Ovary (tissue), 9 donors: ENCODE results near the gene RANBP3. TPM values are rescaled to one million over a fixed set of nuclear protein-coding genes. Genes with fewer than 3 reads are reported as not detected.
"Not testable (repeated sequence)": the region's sequence is repeated elsewhere in the genome, so short reads cannot be mapped to it uniquely, and the experiment has no call there.

ENCODE experiments used
- DNase-seq, 5 donors: peaks; one replicate each; pipeline ENCODE4 v3.0.0-alpha.2; 2019 to 2020
- H3K27ac ChIP-seq, 2 donors: fragments of 200-600 bp; one replicate each; pipeline versions ENCODE4 v1.5.1 to v1.8.0; 2019 to 2022
- H3K27me3 ChIP-seq: fragments of 200-600 bp; one replicate; pipeline ENCODE4 v1.8.0; 2022
- H3K36me3 ChIP-seq: fragments of 200-600 bp; sonication (generic); one replicate; pipeline ENCODE4 v1.5.1; 2019
- H3K4me1 ChIP-seq: one replicate; pipeline ENCODE4 v1.8.1; 2013; ENCODE audit warnings: mild to moderate bottlenecking, moderate library complexity; ENCODE audit not compliant: insufficient read depth
- H3K4me3 ChIP-seq: fragments of 200-600 bp; sonication (generic); one replicate; pipeline ENCODE4 v1.5.1; 2017
- H3K9me3 ChIP-seq, 2 donors: fragments of 200-600 bp in 1 of 2; sonication (generic) in 1 of 2; one replicate each; pipeline versions ENCODE4 v1.5.1 to v1.8.1; 2013 to 2019; ENCODE audit warnings: mild to moderate bottlenecking in 1 of 2, moderate library complexity in 1 of 2
- EP300 ChIP-seq: sonication (generic); formaldehyde crosslinking; IDR thresholded peaks from one replicate; pipeline ENCODE4 v1.6.1; 2017; ENCODE audit warnings: antibody characterized with exemption
- POLR2A ChIP-seq: fragments of 450-650 bp; IDR thresholded peaks from one replicate; pipeline ENCODE4 v1.6.1; 2017; ENCODE audit warnings: antibody characterized with exemption, mild to moderate bottlenecking, moderate library complexity
- WGBS, 3 donors: extraction: QIAGEN DNeasy Blood & Tissue Kit in 1 of 3; methylation state at CpG; one replicate each; pipeline versions ENCODE4 v1.1.5 to v1.1.7; 2013 to 2017; 5-methylcytosine and 5-hydroxymethylcytosine counted together
- intact Hi-C, 4 donors: fragments of 100-400 bp; cut with DNase I; formaldehyde crosslinking; loops; one replicate each; pipeline versions ENCODE4 v1.11.0 to v1.15.1; 2022 to 2023
- polyA plus RNA-seq, 2 donors: library from polyadenylated mRNA; stranded (reverse); fragments of 200-250 nt in 1 of 2; fragments of 350-450 nt in 1 of 2; fragmentation: Illumina TruSeq in 1 of 2; extraction: RNeasy Lipid Tissue Mini Kit (QIAGEN cat#74804) in 1 of 2; gene quantifications; one replicate each; pipeline ENCODE4 v1.2.3, GENCODE V29; 2013 to 2014
- total RNA-seq, 7 donors: library from RNA; depleted of rRNA in 2 of 7; stranded (reverse); fragments of >200 nt in 2 of 7; fragmentation: NEBNext Ultra II Directional in 3 of 7; extraction: Animal tissue kit (Norgen Biotek cat#: 25700) in 3 of 7; gene quantifications; one replicate each; pipeline versions ENCODE4 v1.1.0 to v1.2.4, GENCODE V29; 2016 to 2023
- TF ChIP-seq, protein P1 (sequence below), 3 donors: fragments of 450-650 bp in 2 of 3; fragments of 200-600 bp in 1 of 3; IDR thresholded peaks; one replicate each; pipeline versions ENCODE4 v1.5.1 to v1.8.0; 2016 to 2022; ENCODE audit warnings: antibody characterized with exemption in 3 of 3, mild to moderate bottlenecking in 1 of 3
- donor health status: DM: no; HTN: no; CAD: no; lungs with moderate emphysema.
- donor health status: DM: no; HTN: no; CAD: no.
- donor health status: Bipolar disorder and iron deficiency.
- donor health status: DM: yes; HTN: yes; CAD: no.
- donor health status: DM: no; HTN: no; CAD: no.
- donor health status: DM: yes; HTN: yes; CAD: no.

The RANBP3 gene
- total and polyA plus RNA-seq, 9 donors: 54.0 to 88.4 (median 67.9) TPM

DNA sequence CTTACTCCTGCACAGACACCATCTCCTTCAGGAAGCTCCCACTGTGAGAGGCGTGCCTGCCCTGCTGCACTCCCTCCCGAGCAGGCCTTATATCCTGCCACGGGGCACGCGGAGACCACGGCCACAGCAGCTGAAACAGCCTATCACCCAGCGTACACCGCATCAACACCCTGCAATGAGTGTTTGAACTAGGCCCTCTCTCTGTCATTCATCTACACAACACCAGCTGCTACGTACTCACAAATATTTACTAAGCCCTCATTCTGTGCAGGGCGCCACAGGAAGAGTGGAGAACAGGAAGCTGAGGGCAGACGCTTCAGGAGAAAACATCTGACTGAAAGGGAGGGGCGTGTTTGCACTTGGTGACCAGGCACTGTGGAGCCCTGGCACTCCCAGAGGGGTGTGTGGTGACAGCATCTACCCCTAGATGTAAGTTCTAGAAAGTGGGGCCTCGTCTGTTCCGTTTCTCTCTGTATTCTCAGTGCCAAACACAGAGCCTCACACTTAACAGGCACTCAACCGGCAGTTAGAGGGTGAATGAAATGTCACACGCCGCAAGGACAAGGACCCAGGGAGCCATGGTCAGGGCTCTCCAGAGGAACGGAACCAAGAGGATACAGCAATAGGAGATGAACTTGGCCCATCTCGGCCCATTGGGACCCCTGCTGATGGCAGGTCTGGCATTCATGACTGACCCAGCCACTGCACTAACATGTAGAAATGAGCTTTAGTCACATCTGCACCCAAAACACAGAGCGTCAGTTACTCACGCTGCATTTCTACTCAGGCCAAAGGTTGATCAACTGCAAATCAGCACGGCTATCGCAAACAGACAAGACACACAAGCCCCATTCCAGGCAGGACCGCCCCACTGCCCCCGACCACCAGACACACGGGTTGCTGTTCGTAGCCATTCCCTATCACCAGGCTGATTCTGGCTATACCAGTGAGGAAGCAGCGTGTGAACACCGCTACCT is 15.7 kb downstream of the RANBP3 start:
- DNase-seq: no peak
- TF ChIP-seq, protein P1, sequence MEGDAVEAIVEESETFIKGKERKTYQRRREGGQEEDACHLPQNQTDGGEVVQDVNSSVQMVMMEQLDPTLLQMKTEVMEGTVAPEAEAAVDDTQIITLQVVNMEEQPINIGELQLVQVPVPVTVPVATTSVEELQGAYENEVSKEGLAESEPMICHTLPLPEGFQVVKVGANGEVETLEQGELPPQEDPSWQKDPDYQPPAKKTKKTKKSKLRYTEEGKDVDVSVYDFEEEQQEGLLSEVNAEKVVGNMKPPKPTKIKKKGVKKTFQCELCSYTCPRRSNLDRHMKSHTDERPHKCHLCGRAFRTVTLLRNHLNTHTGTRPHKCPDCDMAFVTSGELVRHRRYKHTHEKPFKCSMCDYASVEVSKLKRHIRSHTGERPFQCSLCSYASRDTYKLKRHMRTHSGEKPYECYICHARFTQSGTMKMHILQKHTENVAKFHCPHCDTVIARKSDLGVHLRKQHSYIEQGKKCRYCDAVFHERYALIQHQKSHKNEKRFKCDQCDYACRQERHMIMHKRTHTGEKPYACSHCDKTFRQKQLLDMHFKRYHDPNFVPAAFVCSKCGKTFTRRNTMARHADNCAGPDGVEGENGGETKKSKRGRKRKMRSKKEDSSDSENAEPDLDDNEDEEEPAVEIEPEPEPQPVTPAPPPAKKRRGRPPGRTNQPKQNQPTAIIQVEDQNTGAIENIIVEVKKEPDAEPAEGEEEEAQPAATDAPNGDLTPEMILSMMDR (IDR thresholded peaks at IDR 0.05): no peak
- no peak for TF ChIP-seq EP300
- TF ChIP-seq POLR2A: no peak
- 41 to 59% (median 49%) methylated on average over 29 of the region's 29 CpGs for WGBS, 3 donors
- Histone ChIP-seq H3K9me3 (no peaks in the 10 kb centered on the region), H3K36me3 (no peaks in the 10 kb centered on the region), H3K4me1 (peaks cover 30% of the 10 kb centered on the region), H3K27me3 (no peaks in the 10 kb centered on the region), H3K4me3 (no peak overlapping the region), H3K27ac (no peak overlapping the region)
- intact Hi-C loops: no loop called here

DNA sequence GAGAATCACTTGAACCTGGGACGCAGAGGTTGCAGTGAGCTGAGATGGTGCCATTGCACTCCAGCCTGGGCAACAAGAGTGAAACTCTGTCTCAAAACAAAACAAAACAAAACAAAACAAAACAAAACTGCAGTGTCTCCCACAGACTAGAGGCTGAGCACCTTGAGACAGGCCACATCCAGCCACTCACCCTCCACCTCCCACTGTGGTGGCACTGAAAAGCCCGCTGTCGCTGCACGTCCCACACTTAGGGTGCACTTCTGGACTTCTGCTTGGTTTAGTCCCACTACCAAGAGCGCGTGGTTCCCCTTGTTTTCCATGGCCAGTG is 16.3 kb downstream of the RANBP3 start:
- H3K36me3 ChIP-seq, H3K27me3 ChIP-seq, DNase-seq, H3K9me3 ChIP-seq, H3K27ac ChIP-seq, H3K4me3 ChIP-seq, intact Hi-C loops: not testable (repeated sequence)
- H3K4me1 ChIP-seq: peaks cover 32% of the 10 kb centered on the region
- 56 to 90% (median 67%) methylated on average over 6 of the region's 6 CpGs for WGBS, 3 donors

DNA sequence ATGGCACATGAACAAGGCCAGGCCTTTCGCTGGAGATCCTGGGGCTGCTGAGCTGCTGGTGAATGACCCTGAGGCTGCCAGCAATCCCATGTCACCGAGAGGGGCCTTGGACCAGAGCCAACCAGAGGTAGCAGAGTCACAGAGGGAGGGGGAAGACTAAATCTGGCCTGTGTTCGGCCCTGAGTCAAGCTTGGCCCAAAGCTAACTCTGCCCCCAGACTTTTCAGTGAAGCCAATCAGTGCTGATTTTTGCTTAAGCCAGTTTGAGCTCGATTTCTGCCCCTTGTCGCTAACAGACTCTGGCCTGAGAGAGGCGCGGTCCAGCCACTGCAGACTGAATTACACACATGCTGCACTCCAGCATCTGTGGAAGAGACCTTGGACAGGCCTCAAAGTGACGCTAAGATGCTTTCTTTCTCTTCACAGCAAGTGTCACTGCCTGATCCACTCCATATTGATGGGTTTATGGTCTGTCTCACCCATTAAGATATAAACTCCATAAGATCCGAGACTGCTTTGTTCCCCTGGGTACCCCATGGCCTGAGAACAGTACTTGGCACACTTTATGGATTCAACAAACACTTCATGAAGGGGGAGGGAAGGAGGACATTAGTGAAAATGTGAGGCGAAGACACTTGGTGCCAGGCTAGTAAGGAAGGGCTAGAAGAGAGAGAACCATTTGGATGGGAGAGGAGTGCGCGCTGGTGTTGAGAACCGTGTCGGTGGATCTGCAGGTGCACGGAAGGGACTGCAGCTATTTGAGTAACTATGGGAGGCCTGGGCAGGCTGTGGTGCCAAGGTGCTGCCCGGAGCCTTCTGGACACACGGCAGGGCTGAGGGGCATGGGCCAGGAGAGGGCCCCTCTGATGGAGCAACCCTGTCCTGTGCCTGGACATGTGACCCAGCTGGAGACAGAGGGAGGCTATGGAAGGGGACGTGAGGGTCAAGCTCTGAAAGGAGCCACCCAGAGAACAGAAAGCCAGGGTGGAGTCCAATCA is 17.6 kb downstream of the RANBP3 start:
- TF ChIP-seq, protein P1 (IDR thresholded peaks at IDR 0.05): no peak
- no peak for TF ChIP-seq EP300
- H3K36me3 ChIP-seq: no peaks in the 10 kb centered on the region
- 72 to 73% (median 73%) methylated on average over 18 of the region's 18 CpGs for WGBS, 3 donors
- peaks cover 27% of the 10 kb centered on the region for H3K4me1 ChIP-seq
- no peaks in the 10 kb centered on the region for H3K9me3 ChIP-seq
- intact Hi-C loops: no loop called here
- H3K27ac ChIP-seq: no peak overlapping the region
- DNase-seq: no peak
- no peak overlapping the region for H3K4me3 ChIP-seq
- no peaks in the 10 kb centered on the region for H3K27me3 ChIP-seq

DNA sequence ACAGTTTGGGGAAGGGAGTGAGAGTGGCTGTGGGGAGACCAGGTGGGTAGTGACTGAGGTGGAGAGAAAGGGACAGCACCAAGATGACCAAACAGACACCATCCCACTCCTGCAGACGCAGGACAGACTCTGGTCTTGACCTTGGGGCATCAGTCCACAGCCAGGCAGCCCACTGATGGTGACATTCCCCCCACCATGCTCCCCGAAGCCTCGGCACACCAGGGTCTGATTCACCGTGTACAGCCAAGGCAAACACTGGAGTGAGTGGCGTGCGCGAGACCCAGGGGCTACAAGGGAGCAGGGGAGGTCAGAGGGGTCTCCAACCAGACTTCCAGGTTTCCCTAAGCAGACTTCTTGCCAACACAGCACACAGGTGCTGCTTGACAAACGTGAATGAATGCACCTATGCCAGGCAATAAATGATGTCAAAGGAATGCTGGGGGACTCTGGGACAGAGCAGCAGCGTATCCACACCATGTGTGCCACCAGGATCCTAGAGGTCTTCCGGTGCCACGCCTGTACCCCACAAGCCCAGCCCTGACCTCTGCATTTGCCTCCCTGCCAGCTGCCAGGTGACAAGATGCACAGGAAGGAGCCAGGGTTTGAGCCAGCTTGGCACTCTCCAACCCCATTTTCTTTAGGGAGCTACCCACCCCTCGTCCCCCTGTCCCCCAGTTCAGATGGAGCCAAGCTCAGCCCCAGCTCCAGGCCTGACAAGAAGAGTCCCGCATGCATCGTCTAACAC is 18.5 kb downstream of the RANBP3 start:
- peaks cover 33% of the 10 kb centered on the region for H3K4me1 ChIP-seq
- no peak overlapping the region for H3K27ac ChIP-seq
- 84 to 89% (median 86%) methylated on average over 14 of the region's 14 CpGs for WGBS, 3 donors

More for the DNA sequence above, 18.5 kb downstream of the RANBP3 start:
- Histone ChIP-seq H3K36me3 (no peaks in the 10 kb centered on the region), H3K9me3 (no peaks in the 10 kb centered on the region), H3K4me3 (no peak overlapping the region), H3K27me3 (no peaks in the 10 kb centered on the region)
- DNase-seq: no peak
- TF ChIP-seq EP300 (no peak), POLR2A (no peak)
- TF ChIP-seq, protein P1 (IDR thresholded peaks at IDR 0.05): no peak
- intact Hi-C loops: no loop called here
